ENCODE measurements around the gene NUP58.

Gene NUP58

GRCh38 chr13:25372284-25373081 lies 71.1 kb downstream of the NUP58 start:
- Mint-ChIP-seq H3K27me3 (peaks cover 65 to 73% of the 10 kb centered on the region in 2 donors), H3K4me3 (peak overlapping the region; percentile 46 to 50), H3K9me3 (no peaks in the 10 kb centered on the region), H3K36me3 (ENCODE audit: insufficient read depth) (no peaks in the 10 kb centered on the region), H3K27ac (no peak overlapping the region), H3K4me1 (ENCODE audit: low read depth in 2 of 2) (peaks cover 0 to 3% of the 10 kb centered on the region in 2 donors)
- ATAC-seq (replicated peaks) (no peak), DNase-seq (no peak)

GRCh38 chr13:25375727-25376358 lies 74.4 kb downstream of the NUP58 start:
- ATAC-seq (replicated peaks) (no peak), DNase-seq (peak; percentile 24 to 41 (median 32))
- Mint-ChIP-seq H3K4me3 (no peak overlapping the region), H3K9me3 (no peaks in the 10 kb centered on the region), H3K36me3 (ENCODE audit: insufficient read depth) (no peaks in the 10 kb centered on the region), H3K27me3 (peaks cover 58 to 65% of the 10 kb centered on the region in 2 donors), H3K4me1 (ENCODE audit: low read depth in 2 of 2) (peaks cover 0 to 3% of the 10 kb centered on the region in 2 donors), H3K27ac (no peak overlapping the region)

GRCh38 chr13:25377244-25377962 lies 76.0 kb downstream of the NUP58 start:
- no peak overlapping the region for H3K27ac Mint-ChIP-seq
- ATAC-seq (replicated peaks) (no peak), DNase-seq (no peak)
- H3K9me3 Mint-ChIP-seq: no peaks in the 10 kb centered on the region
- peaks cover 64 to 73% of the 10 kb centered on the region in 2 donors for H3K27me3 Mint-ChIP-seq
- H3K4me3 Mint-ChIP-seq: no peak overlapping the region
- peaks cover 0 to 3% of the 10 kb centered on the region in 2 donors for H3K4me1 Mint-ChIP-seq (ENCODE audit: low read depth in 2 of 2)
- H3K36me3 Mint-ChIP-seq (ENCODE audit: insufficient read depth): no peaks in the 10 kb centered on the region

- no peak overlapping the region for H3K4me3 Mint-ChIP-seq
- DNase-seq (no peak), ATAC-seq (replicated peaks) (no peak)
- peaks cover 58 to 72% of the 10 kb centered on the region in 2 donors for H3K27me3 Mint-ChIP-seq
- H3K36me3 Mint-ChIP-seq (ENCODE audit: insufficient read depth): no peaks in the 10 kb centered on the region
- H3K4me1 Mint-ChIP-seq (ENCODE audit: low read depth in 2 of 2): peaks cover 0 to 3% of the 10 kb centered on the region in 2 donors
- no peaks in the 10 kb centered on the region for H3K9me3 Mint-ChIP-seq
- no peak overlapping the region for H3K27ac Mint-ChIP-seq
Measured at GRCh38 chr13:25378528-25378927, 77.1 kb downstream of the NUP58 start.

- Mint-ChIP-seq H3K27me3 (peaks cover 58 to 72% of the 10 kb centered on the region in 2 donors), H3K36me3 (ENCODE audit: insufficient read depth) (no peaks in the 10 kb centered on the region)
Measured at GRCh38 chr13:25379011-25379410, 77.6 kb downstream of the NUP58 start.

GRCh38 chr13:25380082-25380481 lies 78.7 kb downstream of the NUP58 start:
- H3K4me1 Mint-ChIP-seq (ENCODE audit: low read depth in 2 of 2): peaks cover 0 to 3% of the 10 kb centered on the region in 2 donors
- H3K9me3 Mint-ChIP-seq: no peaks in the 10 kb centered on the region
- ATAC-seq (replicated peaks): no peak
- H3K4me3 Mint-ChIP-seq: no peak overlapping the region
- no peak for DNase-seq
- peaks cover 58 to 72% of the 10 kb centered on the region in 2 donors for H3K27me3 Mint-ChIP-seq
- peaks cover 3% of the 10 kb centered on the region for H3K36me3 Mint-ChIP-seq (ENCODE audit: insufficient read depth)
- no peak overlapping the region for H3K27ac Mint-ChIP-seq

More at GRCh38 chr13:25379011-25379410, 77.6 kb downstream of the NUP58 start:
- no peak overlapping the region for H3K4me3 Mint-ChIP-seq
- DNase-seq (no peak), ATAC-seq (replicated peaks) (no peak)
- H3K27ac Mint-ChIP-seq: no peak overlapping the region
- H3K9me3 Mint-ChIP-seq: no peaks in the 10 kb centered on the region
- H3K4me1 Mint-ChIP-seq (ENCODE audit: low read depth in 2 of 2): peaks cover 0 to 3% of the 10 kb centered on the region in 2 donors

GRCh38 chr13:25380741-25381324 lies 79.4 kb downstream of the NUP58 start:
- no peak for DNase-seq
- no peak for ATAC-seq (replicated peaks)
- peaks cover 53 to 67% of the 10 kb centered on the region in 2 donors for H3K27me3 Mint-ChIP-seq
- no peak overlapping the region for H3K27ac Mint-ChIP-seq
- peaks cover 0 to under 1% of the 10 kb centered on the region in 2 donors for H3K4me1 Mint-ChIP-seq (ENCODE audit: low read depth in 2 of 2)
- no peak overlapping the region for H3K4me3 Mint-ChIP-seq
- H3K36me3 Mint-ChIP-seq (ENCODE audit: insufficient read depth): peaks cover 3% of the 10 kb centered on the region
- H3K9me3 Mint-ChIP-seq: no peaks in the 10 kb centered on the region

- Mint-ChIP-seq H3K36me3 (ENCODE audit: insufficient read depth) (peaks cover 3% of the 10 kb centered on the region), H3K4me3 (no peak overlapping the region), H3K4me1 (ENCODE audit: low read depth in 2 of 2) (no peaks in the 10 kb centered on the region), H3K27ac (no peak overlapping the region), H3K9me3 (no peaks in the 10 kb centered on the region), H3K27me3 (peaks cover 61 to 73% of the 10 kb centered on the region in 2 donors)
- no peak for DNase-seq
- no peak for ATAC-seq (replicated peaks)
Measured at GRCh38 chr13:25384758-25385410, 83.5 kb downstream of the NUP58 start.

GRCh38 chr13:25391932-25392331 lies 90.5 kb downstream of the NUP58 start:
- no peaks in the 10 kb centered on the region for H3K9me3 Mint-ChIP-seq
- H3K36me3 Mint-ChIP-seq (ENCODE audit: insufficient read depth): no peaks in the 10 kb centered on the region
- H3K4me1 Mint-ChIP-seq (ENCODE audit: low read depth in 2 of 2): no peaks in the 10 kb centered on the region
- DNase-seq: no peak
- peaks cover 33 to 49% of the 10 kb centered on the region in 2 donors for H3K27me3 Mint-ChIP-seq
- ATAC-seq (replicated peaks): no peak
- no peak overlapping the region for H3K27ac Mint-ChIP-seq
- no peak overlapping the region for H3K4me3 Mint-ChIP-seq

Measured in effector memory CD8-positive, alpha-beta T cell (primary cell).